Cardiac muscle cell (in vitro differentiated cells and primary cell): ENCODE data around the gene DEPDC1. TPM values are rescaled to one million over a fixed set of nuclear protein-coding genes. Genes with fewer than 3 reads are reported as not detected.

Experiments used
- DNase-seq, 2 donors: peaks; one replicate each; pipeline versions ENCODE4 v3.0.0 to v3.0.0-alpha.2; 2010 to 2017; ENCODE audit warnings: low read depth in 1 of 2, low spot score in 1 of 2
- H3K27ac ChIP-seq: fragments of 200-600 bp; sonication (generic); 2 replicates; pipeline ENCODE4 v1.5.1; 2016
- H3K27me3 ChIP-seq: fragments of 200-600 bp; sonication (generic); 2 replicates; pipeline ENCODE4 v1.6.0; 2016; ENCODE audit warnings: control low read depth
- H3K36me3 ChIP-seq: fragments of 200-600 bp; sonication (generic); 2 replicates; pipeline ENCODE4 v1.5.1; 2016; ENCODE audit warnings: control low read depth
- H3K4me1 ChIP-seq: fragments of 200-600 bp; sonication (generic); 2 replicates; pipeline ENCODE4 v1.8.1; 2017; ENCODE audit warnings: low read depth, mild to moderate bottlenecking, mixed run types
- H3K4me3 ChIP-seq: fragments of 200-600 bp; sonication (generic); 2 replicates; pipeline ENCODE4 v1.5.1; 2016; ENCODE audit warnings: mild to moderate bottlenecking
- H3K9me3 ChIP-seq: fragments of 200-600 bp; sonication (generic); 2 replicates; pipeline ENCODE4 v1.5.1; 2017; ENCODE audit warnings: low read depth, mild to moderate bottlenecking, control low read depth
- polyA plus RNA-seq: library from polyadenylated mRNA; unstranded; fragments of >200 nt; fragmentation: Nextera tagmentation; extraction: Ambion mirVana; gene quantifications from 2 replicates; pipeline ENCODE4 v1.2.1, GENCODE V29; 2016
- total RNA-seq: library from RNA; depleted of rRNA; stranded (reverse); fragments of >200 nt; gene quantifications from 2 replicates; pipeline ENCODE4 v1.2.3, GENCODE V29; 2016
- TF ChIP-seq, protein P1 (sequence below): IDR thresholded peaks from 2 replicates; pipeline ENCODE4 v1.5.1; 2012; ENCODE audit warnings: low read depth, mild to moderate bottlenecking, low read length

The DEPDC1 gene, protein sequence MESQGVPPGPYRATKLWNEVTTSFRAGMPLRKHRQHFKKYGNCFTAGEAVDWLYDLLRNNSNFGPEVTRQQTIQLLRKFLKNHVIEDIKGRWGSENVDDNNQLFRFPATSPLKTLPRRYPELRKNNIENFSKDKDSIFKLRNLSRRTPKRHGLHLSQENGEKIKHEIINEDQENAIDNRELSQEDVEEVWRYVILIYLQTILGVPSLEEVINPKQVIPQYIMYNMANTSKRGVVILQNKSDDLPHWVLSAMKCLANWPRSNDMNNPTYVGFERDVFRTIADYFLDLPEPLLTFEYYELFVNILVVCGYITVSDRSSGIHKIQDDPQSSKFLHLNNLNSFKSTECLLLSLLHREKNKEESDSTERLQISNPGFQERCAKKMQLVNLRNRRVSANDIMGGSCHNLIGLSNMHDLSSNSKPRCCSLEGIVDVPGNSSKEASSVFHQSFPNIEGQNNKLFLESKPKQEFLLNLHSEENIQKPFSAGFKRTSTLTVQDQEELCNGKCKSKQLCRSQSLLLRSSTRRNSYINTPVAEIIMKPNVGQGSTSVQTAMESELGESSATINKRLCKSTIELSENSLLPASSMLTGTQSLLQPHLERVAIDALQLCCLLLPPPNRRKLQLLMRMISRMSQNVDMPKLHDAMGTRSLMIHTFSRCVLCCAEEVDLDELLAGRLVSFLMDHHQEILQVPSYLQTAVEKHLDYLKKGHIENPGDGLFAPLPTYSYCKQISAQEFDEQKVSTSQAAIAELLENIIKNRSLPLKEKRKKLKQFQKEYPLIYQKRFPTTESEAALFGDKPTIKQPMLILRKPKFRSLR
- total RNA-seq, result 2.3 and 37.6 TPM in 2 replicates
- polyA plus RNA-seq, result 4.9 and 29.8 TPM in 2 replicates

DNA sequence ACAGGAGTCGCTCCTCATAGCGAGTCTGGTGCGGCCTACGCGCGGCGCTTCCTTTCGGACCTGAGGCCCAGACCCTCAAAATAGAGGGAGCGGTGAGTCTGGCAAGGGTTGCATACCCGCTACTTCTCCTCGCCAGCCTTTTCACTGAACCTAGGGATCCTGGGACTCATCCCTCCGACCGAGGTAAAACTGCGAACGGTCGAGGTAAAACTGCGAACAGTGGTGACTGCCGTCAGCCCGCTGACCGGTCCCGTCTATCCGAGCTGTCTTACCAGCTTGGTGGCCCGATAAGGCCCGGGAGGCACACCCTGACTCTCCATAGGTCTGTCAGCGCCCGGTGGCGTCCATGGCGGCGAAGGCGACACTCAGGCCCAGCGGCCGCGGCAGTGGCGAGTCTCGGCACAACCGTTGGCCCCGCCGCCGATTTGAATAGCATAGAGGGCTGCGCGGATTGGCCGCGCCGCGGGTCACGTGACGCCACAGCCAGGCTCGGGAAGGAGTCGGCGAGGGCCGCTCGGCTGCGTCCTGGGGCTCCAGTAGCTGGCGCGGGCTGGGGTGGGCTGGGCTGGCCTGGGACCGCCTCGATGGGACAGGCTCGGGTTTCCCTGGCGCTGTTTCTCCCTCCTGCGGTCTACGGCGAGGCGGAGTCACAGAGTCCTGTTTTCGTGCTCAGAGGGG, at the start of gene DEPDC1:
TSS of gene DEPDC1 (minus strand) at position 403 of the 678 bp plus-strand sequence. CDS start at position 320, 83 bp downstream.
- no peaks in the 10 kb centered on the region for H3K27me3 ChIP-seq
- H3K4me3 ChIP-seq, result peak within 1 kb of the TSS; percentile 67
- DNase-seq, result peak; percentile 97 to 99
- H3K4me1 ChIP-seq, result peaks cover 3% of the 10 kb centered on the region
- TF ChIP-seq, protein P1, sequence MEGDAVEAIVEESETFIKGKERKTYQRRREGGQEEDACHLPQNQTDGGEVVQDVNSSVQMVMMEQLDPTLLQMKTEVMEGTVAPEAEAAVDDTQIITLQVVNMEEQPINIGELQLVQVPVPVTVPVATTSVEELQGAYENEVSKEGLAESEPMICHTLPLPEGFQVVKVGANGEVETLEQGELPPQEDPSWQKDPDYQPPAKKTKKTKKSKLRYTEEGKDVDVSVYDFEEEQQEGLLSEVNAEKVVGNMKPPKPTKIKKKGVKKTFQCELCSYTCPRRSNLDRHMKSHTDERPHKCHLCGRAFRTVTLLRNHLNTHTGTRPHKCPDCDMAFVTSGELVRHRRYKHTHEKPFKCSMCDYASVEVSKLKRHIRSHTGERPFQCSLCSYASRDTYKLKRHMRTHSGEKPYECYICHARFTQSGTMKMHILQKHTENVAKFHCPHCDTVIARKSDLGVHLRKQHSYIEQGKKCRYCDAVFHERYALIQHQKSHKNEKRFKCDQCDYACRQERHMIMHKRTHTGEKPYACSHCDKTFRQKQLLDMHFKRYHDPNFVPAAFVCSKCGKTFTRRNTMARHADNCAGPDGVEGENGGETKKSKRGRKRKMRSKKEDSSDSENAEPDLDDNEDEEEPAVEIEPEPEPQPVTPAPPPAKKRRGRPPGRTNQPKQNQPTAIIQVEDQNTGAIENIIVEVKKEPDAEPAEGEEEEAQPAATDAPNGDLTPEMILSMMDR, result no peak
- H3K9me3 ChIP-seq, result no peaks in the 10 kb centered on the region
- peak within 1 kb of the TSS; percentile 90 for H3K27ac ChIP-seq
- no peaks in the 10 kb centered on the region for H3K36me3 ChIP-seq

DNA sequence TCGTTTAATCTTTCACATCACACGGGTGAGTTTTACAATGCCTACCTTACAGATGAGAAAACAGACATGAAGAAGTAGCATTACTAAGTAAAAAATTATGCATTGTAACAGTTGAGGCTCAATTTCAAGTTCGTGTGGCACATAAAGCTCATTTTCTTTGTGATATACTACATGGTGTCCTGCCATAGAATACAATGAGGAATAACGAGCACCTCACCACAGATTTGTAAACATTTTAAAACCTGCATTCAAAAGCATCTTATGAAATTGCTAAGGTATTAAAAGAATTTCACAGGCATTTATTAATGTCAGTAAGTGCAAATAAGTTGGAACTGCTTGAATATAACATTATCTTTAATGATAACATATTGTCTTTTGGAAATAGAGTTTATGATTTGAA, 47.8 kb upstream of the DEPDC1 start:
- H3K9me3 ChIP-seq, result no peaks in the 10 kb centered on the region
- no peak overlapping the region for H3K27ac ChIP-seq
- TF ChIP-seq, protein P1, result no peak
- H3K36me3 ChIP-seq, result no peaks in the 10 kb centered on the region
- no peak for DNase-seq
- H3K4me1 ChIP-seq, result no peaks in the 10 kb centered on the region
- no peak overlapping the region for H3K4me3 ChIP-seq
- H3K27me3 ChIP-seq, result no peaks in the 10 kb centered on the region

DNA sequence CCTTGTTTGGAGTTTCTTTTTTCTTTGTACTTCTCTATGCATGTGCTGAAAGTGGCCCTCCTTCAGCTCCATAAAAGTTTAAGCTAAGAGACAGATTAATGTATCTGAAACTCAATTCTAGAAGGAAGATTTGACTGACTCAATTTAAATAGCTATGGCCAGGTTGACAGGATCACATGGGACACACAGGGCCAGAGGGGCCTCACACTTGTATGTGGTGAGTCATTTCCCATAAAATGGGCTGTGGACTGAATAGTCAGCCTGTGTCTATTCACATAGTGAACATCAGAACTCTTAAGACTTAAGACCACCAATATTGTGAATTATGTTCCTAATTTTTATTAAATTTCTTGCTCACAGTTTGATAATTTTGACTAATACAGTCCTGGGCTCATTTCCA, 45.7 kb upstream of the DEPDC1 start:
- H3K9me3 ChIP-seq, result no peaks in the 10 kb centered on the region
- H3K36me3 ChIP-seq, result no peaks in the 10 kb centered on the region
- no peak overlapping the region for H3K4me3 ChIP-seq
- H3K4me1 ChIP-seq, result no peaks in the 10 kb centered on the region
- no peak overlapping the region for H3K27ac ChIP-seq
- TF ChIP-seq, protein P1, result no peak
- peak in 1 of 2 donors; percentile 3 for DNase-seq
- H3K27me3 ChIP-seq, result no peaks in the 10 kb centered on the region

DNA sequence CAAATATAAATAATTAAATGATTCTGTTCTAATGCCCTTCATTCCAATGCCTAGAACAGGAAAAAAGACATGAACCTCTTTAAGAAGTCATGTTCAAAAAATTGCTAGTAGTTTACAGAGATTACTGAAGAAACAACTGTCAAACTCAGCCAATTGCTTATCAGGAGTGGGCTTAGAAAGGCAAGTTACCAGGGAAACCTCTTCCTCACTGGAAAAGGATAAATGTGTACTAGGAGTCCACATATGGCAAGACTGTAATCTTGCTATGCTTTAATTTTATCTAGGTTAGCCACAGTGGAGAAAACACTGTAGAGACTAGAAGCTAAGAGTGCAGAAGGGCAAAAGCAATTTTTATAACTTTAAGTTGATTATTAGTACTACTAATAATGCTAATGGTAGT, 42.1 kb upstream of the DEPDC1 start:
- Histone ChIP-seq H3K4me3 (no peak overlapping the region), H3K9me3 (no peaks in the 10 kb centered on the region), H3K4me1 (no peaks in the 10 kb centered on the region), H3K36me3 (no peaks in the 10 kb centered on the region), H3K27me3 (no peaks in the 10 kb centered on the region), H3K27ac (no peak overlapping the region)
- TF ChIP-seq, protein P1, result no peak
- DNase-seq, result peak in 1 of 2 donors; percentile 3

DNA sequence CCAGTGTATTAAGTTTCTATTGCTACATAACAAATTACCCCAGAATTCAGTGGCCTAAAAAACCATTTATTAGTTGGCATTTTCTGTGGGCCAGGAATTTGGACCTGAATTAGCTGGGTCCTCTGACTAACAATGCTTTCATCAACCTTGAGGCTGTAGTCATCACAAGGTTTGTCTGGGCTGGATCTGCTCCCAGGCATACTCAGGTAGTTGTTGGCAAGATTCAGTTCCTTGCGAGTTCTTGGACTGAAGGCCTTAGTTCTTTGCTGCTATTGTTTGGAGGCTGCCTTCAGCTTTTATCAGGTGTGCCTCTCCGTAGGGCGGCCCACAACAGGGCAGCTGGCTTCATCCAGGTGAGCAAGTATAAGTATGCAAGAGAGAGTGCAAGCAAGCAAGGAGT, 31.4 kb upstream of the DEPDC1 start:
- no peaks in the 10 kb centered on the region for H3K4me1 ChIP-seq
- H3K9me3 ChIP-seq, result no peaks in the 10 kb centered on the region
- H3K36me3 ChIP-seq, result no peaks in the 10 kb centered on the region
- no peak overlapping the region for H3K27ac ChIP-seq
- DNase-seq, result no peak
- TF ChIP-seq, protein P1, result no peak
- no peaks in the 10 kb centered on the region for H3K27me3 ChIP-seq
- no peak overlapping the region for H3K4me3 ChIP-seq
